ENCODE measurements around the gene ITPR2. TPM values are rescaled to one million over a fixed set of nuclear protein-coding genes. Genes with fewer than 3 reads are reported as not detected.

Gene ITPR2
- total RNA-seq, 1 experiment from 2014 or later, result 4.0 TPM

DNA sequence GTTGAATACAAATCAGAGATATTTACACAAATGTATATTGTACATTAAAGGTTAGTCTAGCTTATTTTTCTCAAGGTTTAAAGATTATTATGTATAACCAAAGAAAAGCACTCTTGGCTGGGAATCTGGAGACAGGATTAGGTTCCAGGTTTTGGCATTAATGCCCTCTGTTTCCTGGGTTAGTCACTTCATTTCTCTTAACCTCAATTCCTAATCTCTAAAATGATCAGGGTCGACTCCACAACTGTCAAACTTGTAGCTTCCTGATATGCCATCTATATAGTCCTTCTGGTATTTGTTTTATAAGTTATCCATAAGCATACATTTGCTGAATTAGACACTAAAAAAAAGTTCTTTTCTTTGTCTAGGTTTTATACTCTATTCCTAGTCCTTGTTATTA lies 2.6 kb downstream of the ITPR2 start:
- Histone ChIP-seq H3K4me1 (ENCODE audit: insufficient read depth, low read length) (peaks cover 6% of the 10 kb centered on the region; the same call in 1 of the 2 replicates), H3F3A (ENCODE audit: low read length, unreplicated experiment) (no peaks in the 10 kb centered on the region), H3K4me2 (ENCODE audit: low read length) (no peak overlapping the region), H2AFZ (ENCODE audit: low read length) (no peak overlapping the region), H3K4me3 (ENCODE audit: low read length) (no peak overlapping the region), H3K27ac (ENCODE audit: low read length) (no peak overlapping the region), H4K20me1 (ENCODE audit: low read length) (no peaks in the 10 kb centered on the region), H3K36me3 (ENCODE audit: low read depth, low read length) (no peaks in the 10 kb centered on the region), H3K9me3 (ENCODE audit: low read length) (no peaks in the 10 kb centered on the region), H3K9me2 (replicated peaks; ENCODE audit: low read length) (no peaks in the 10 kb centered on the region), H3K27me3 (ENCODE audit: low read length) (no peaks in the 10 kb centered on the region), H3K9ac (ENCODE audit: low read length) (no peak overlapping the region), H3K79me2 (ENCODE audit: low read length) (0 out of 2 replicates have a peak, but pooled peaks cover 6% of the 10 kb centered on the region)
- ATAC-seq (no peak), DNase-seq (no peak)
- ChIA-PET CTCF (no interaction called here), POLR2A (ENCODE audit: unreplicated experiment) (interaction anchor here (0.5 kb wide), 1 partner anchor 66 kb away, joined by 4 read pairs; no protein-coding TSS in a partner anchor)
- TF ChIP-seq EZH2 (IDR thresholded peaks at IDR 0.05; ENCODE audit: low read length, unreplicated experiment) (no peak), EZH2phosphoT487 (IDR thresholded peaks at IDR 0.05; ENCODE audit: borderline replicate concordance, low read length) (no peak)
- TF ChIP-seq, protein P1, sequence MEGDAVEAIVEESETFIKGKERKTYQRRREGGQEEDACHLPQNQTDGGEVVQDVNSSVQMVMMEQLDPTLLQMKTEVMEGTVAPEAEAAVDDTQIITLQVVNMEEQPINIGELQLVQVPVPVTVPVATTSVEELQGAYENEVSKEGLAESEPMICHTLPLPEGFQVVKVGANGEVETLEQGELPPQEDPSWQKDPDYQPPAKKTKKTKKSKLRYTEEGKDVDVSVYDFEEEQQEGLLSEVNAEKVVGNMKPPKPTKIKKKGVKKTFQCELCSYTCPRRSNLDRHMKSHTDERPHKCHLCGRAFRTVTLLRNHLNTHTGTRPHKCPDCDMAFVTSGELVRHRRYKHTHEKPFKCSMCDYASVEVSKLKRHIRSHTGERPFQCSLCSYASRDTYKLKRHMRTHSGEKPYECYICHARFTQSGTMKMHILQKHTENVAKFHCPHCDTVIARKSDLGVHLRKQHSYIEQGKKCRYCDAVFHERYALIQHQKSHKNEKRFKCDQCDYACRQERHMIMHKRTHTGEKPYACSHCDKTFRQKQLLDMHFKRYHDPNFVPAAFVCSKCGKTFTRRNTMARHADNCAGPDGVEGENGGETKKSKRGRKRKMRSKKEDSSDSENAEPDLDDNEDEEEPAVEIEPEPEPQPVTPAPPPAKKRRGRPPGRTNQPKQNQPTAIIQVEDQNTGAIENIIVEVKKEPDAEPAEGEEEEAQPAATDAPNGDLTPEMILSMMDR (conservative IDR thresholded peaks at IDR 0.05; ENCODE audit: low read depth, low read length), result no peak
- no TSS peak for BruUV-seq (replicated peaks)
- intact Hi-C loops (cut with micrococcal nuclease), result loop anchor here (5.0 kb wide), 1 partner anchor 108 kb away; no protein-coding TSS in a partner anchor

DNA sequence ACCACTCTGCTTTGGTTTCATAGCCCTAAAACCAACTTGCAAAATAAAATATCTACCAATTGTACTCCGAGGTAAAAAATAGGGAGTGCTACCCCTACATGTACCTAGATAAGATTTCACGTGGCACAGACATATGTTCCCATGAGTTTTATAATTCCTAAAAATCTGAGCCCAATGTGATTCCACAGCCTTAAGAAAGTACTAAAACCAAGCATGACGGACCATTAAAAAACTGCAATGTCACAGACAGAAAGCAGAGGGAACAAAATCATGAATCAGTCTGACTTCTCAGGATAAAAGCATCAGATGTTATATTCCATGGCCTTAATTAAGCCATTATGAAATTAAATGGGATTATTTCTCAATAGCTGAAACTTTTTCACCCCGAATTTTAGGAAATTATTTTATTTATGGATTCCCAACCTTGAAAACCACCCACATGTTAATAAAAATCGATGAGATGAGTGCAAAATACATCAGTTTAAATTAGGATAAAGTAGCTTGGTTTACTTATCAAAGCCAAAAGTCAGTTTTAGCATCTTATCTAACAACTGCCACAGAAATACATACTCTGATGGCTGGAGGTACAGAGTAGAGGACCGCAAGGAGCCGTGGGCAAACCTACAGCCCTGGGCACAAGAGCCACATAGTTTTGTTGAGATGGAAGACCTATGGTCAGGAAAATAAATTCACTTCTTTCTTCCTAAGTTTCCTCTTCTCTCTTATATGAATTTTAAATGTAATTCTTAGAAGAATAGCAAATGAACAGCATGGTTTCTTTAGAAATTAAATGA lies 4.5 kb downstream of the ITPR2 start:
- Histone ChIP-seq H3K4me2 (ENCODE audit: low read length) (no peak overlapping the region), H3K9ac (ENCODE audit: low read length) (no peak overlapping the region), H3F3A (ENCODE audit: low read length, unreplicated experiment) (no peaks in the 10 kb centered on the region), H3K36me3 (ENCODE audit: low read depth, low read length) (no peaks in the 10 kb centered on the region), H3K9me2 (replicated peaks; ENCODE audit: low read length) (no peaks in the 10 kb centered on the region), H3K27ac (ENCODE audit: low read length) (no peak overlapping the region), H3K4me3 (ENCODE audit: low read length) (no peak overlapping the region), H3K9me3 (ENCODE audit: low read length) (no peaks in the 10 kb centered on the region), H4K20me1 (ENCODE audit: low read length) (no peaks in the 10 kb centered on the region), H2AFZ (ENCODE audit: low read length) (no peak overlapping the region), H3K27me3 (ENCODE audit: low read length) (no peaks in the 10 kb centered on the region), H3K4me1 (ENCODE audit: insufficient read depth, low read length) (peaks cover under 1% of the 10 kb centered on the region; the same call in 1 of the 2 replicates), H3K79me2 (ENCODE audit: low read length) (0 out of 2 replicates have a peak, but pooled peaks cover 6% of the 10 kb centered on the region)
- intact Hi-C loops (cut with micrococcal nuclease), result no loop called here
- ChIA-PET CTCF (no interaction called here), POLR2A (ENCODE audit: unreplicated experiment) (no interaction called here)
- no peak for ATAC-seq
- no TSS peak for BruUV-seq (replicated peaks)
- DNase-seq, result no peak
- no peak for TF ChIP-seq EZH2 (IDR thresholded peaks at IDR 0.05; ENCODE audit: low read length, unreplicated experiment)
- TF ChIP-seq, protein P1 (conservative IDR thresholded peaks at IDR 0.05; ENCODE audit: low read depth, low read length), result no peak

DNA sequence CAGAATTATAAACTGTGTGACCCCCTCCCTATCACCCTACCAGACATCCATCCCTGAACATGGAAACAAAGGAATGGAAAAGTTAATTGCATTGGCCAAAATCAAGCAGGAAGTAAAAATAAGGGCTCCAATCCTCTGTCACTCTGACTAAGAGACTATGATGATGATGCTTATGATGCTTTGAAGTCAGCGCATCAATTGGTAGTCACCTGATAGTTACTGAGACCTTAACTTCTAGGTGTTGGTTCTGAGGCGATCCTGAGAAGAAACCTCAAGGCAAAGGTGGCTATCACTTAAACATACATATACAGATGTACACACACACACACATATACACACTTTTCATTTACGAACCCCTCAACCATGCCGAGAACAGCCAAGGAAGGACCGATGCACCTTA lies 6.6 kb downstream of the ITPR2 start:
- H3K27me3 ChIP-seq (ENCODE audit: low read length), result no peaks in the 10 kb centered on the region
- peaks cover 10% of the 10 kb centered on the region for H3K4me1 ChIP-seq (ENCODE audit: insufficient read depth, low read length)
- no peak overlapping the region for H3K27ac ChIP-seq (ENCODE audit: low read length)
- BruUV-seq (replicated peaks), result no TSS peak
- 0 out of 2 replicates have a peak, but pooled peaks cover 6% of the 10 kb centered on the region for H3K79me2 ChIP-seq (ENCODE audit: low read length)
- H3K4me2 ChIP-seq (ENCODE audit: low read length), result no peak overlapping the region
- ATAC-seq (no peak), DNase-seq (no peak)
- ChIA-PET POLR2A (ENCODE audit: unreplicated experiment) (no interaction called here), CTCF (no interaction called here)
- H3K36me3 ChIP-seq (ENCODE audit: low read depth, low read length), result no peaks in the 10 kb centered on the region
- H3K9ac ChIP-seq (ENCODE audit: low read length), result no peak overlapping the region
- intact Hi-C loops (cut with micrococcal nuclease), result no loop called here
- no peak overlapping the region for H2AFZ ChIP-seq (ENCODE audit: low read length)
- TF ChIP-seq, protein P1 (conservative IDR thresholded peaks at IDR 0.05; ENCODE audit: low read depth, low read length), result no peak
- TF ChIP-seq EZH2phosphoT487 (IDR thresholded peaks at IDR 0.05; ENCODE audit: borderline replicate concordance, low read length) (no peak), EZH2 (IDR thresholded peaks at IDR 0.05; ENCODE audit: low read length, unreplicated experiment) (no peak)
- H3F3A ChIP-seq (ENCODE audit: low read length, unreplicated experiment), result no peaks in the 10 kb centered on the region
- H4K20me1 ChIP-seq (ENCODE audit: low read length), result no peaks in the 10 kb centered on the region
- H3K4me3 ChIP-seq (ENCODE audit: low read length), result no peak overlapping the region
- no peaks in the 10 kb centered on the region for H3K9me3 ChIP-seq (ENCODE audit: low read length)
- no peaks in the 10 kb centered on the region for H3K9me2 ChIP-seq (replicated peaks; ENCODE audit: low read length)

Measured in PC-3 (cell line).